A549 (cell line): ENCODE data around the gene PDIK1L. TPM values are rescaled to one million over a fixed set of nuclear protein-coding genes. Genes with fewer than 3 reads are reported as not detected.

Experiments
- ATAC-seq, 2 experiments: fragments of 200-7000 bp in 1 of 2; fragments of >200 bp in 1 of 2; cut with Nextera tagmentation in 1 of 2; cut with Tn5 transposase in 1 of 2; 3 replicates each; pipeline versions ENCODE4 v1.8.0 to v1.9.1; 2018 to 2020; ENCODE audit warnings: mild to moderate bottlenecking in 1 of 2, moderate library complexity in 1 of 2
- CTCF ChIA-PET: fragments of 300-600 bp; sonication (Branson Sonifier 250); formaldehyde crosslinking; extraction: SDS; loops from one replicate; lab custom pipeline; 2021; ENCODE audit warnings: antibody characterized with exemption, inconsistent platforms; lab: Yijun Ruan, JAX
- POLR2A ChIA-PET: fragments of 350-600 bp; formaldehyde crosslinking; extraction: SDS; loops from one replicate; lab custom pipeline; 2021; ENCODE audit warnings: antibody characterized with exemption, inconsistent platforms; lab: Yijun Ruan, JAX
- DNase-seq, 2 experiments: peaks; one replicate each; pipeline versions ENCODE4 v3.0.0 to v3.0.0-alpha.2; 2011 to 2016; ENCODE audit warnings: low read depth in 1 of 2, low spot score in 1 of 2
- FAIRE-seq: peaks from 2 replicates; lab custom pipeline; 2011; peaks lifted over from hg19 to GRCh38; lab: Jason Lieb, UNC
- H3K27ac ChIP-seq, 2 experiments: fragments of >200 bp; sonication (Bioruptor Twin); formaldehyde crosslinking; 3 replicates each; pipeline ENCODE4 v1.5.1; 2016 to 2017
- H3K4me1 ChIP-seq: fragments of >200 bp; sonication (Bioruptor Twin); formaldehyde crosslinking; 3 replicates; pipeline ENCODE4 v1.6.1; 2016
- H3K4me2 ChIP-seq: fragments of >200 bp; sonication (Bioruptor Twin); formaldehyde crosslinking; 3 replicates; pipeline ENCODE4 v1.6.1; 2016
- H3K4me3 ChIP-seq: fragments of >200 bp; sonication (Bioruptor Twin); formaldehyde crosslinking; 3 replicates; pipeline ENCODE4 v1.5.1; 2016
- H3K9me3 ChIP-seq: fragments of >200 bp; sonication (Bioruptor Twin); formaldehyde crosslinking; 3 replicates; pipeline ENCODE4 v1.6.1; 2016
- ATOH8 ChIP-seq: fragments of 250-450 bp; sonication (Bioruptor Pico); IDR thresholded peaks from 2 replicates; pipeline ENCODE4 v1.5.0; 2020; ENCODE audit warnings: low read depth, mild to moderate bottlenecking, moderate library complexity
- BHLHE40 ChIP-seq: IDR thresholded peaks from 2 replicates; pipeline ENCODE4 v1.6.1; 2012; ENCODE audit warnings: low read depth, low read length, inconsistent platforms
- CBX8 ChIP-seq: fragments of 200-600 bp; sonication (generic); IDR thresholded peaks from 2 replicates; pipeline ENCODE4 v1.6.1; 2016
- EP300 ChIP-seq, 2 experiments: fragments of >200 bp; sonication (Bioruptor Twin); formaldehyde crosslinking; IDR thresholded peaks; 2 replicates in 1 of 2; 3 replicates in 1 of 2; pipeline ENCODE4 v1.6.1; 2016 to 2017
- HDAC2 ChIP-seq: fragments of 200-600 bp; sonication (generic); IDR thresholded peaks from 2 replicates; pipeline ENCODE4 v1.6.1; 2016
- HES2 ChIP-seq: fragments of >200 bp; sonication (Bioruptor Twin); formaldehyde crosslinking; IDR thresholded peaks from 2 replicates; pipeline ENCODE4 v1.6.1; 2016
- HOXA7 ChIP-seq: fragments of 250-450 bp; sonication (Bioruptor Pico); IDR thresholded peaks from 2 replicates; pipeline ENCODE4 v1.5.0; 2020; ENCODE audit warnings: mild to moderate bottlenecking, moderate library complexity
- HOXB5 ChIP-seq: fragments of 250-450 bp; sonication (Bioruptor Pico); IDR thresholded peaks from 2 replicates; pipeline ENCODE4 v1.5.0; 2020; ENCODE audit warnings: mild to moderate bottlenecking, moderate library complexity
- JUN ChIP-seq, 2 experiments: fragments of >200 bp; sonication (Bioruptor Twin); formaldehyde crosslinking; IDR thresholded peaks; 2 replicates in 1 of 2; 3 replicates in 1 of 2; pipeline ENCODE4 v1.6.1; 2016 to 2017
- KDM5A ChIP-seq: fragments of 200-600 bp; sonication (generic); IDR thresholded peaks from 2 replicates; pipeline ENCODE4 v1.6.1; 2016; ENCODE audit warnings: antibody characterized with exemption, mild to moderate bottlenecking
- MAZ ChIP-seq: fragments of 150-350 bp; IDR thresholded peaks from 2 replicates; pipeline ENCODE4 v1.6.1; 2014; ENCODE audit warnings: antibody characterized with exemption, low read depth, low read length, borderline replicate concordance
- MYC ChIP-seq: IDR thresholded peaks from 2 replicates; pipeline ENCODE4 v1.6.1; 2012; ENCODE audit warnings: mild to moderate bottlenecking, inconsistent platforms, low read length, improper control_type of control experiment, borderline replicate concordance
- NFE2L2 ChIP-seq: fragments of 150-350 bp; conservative IDR thresholded peaks from 2 replicates; pipeline ENCODE4 v1.6.1; 2014; ENCODE audit warnings: low read length
- RCOR1 ChIP-seq: fragments of 150-350 bp; IDR thresholded peaks from 2 replicates; pipeline ENCODE4 v1.6.1; 2014; ENCODE audit warnings: antibody characterized with exemption, low read length, low read depth
- RFX5 ChIP-seq: fragments of 450-650 bp; IDR thresholded peaks from 2 replicates; pipeline ENCODE4 v1.7.1; 2014; ENCODE audit warnings: antibody characterized with exemption, mild to moderate bottlenecking, moderate library complexity
- USF2 ChIP-seq: fragments of 450-650 bp; IDR thresholded peaks from 2 replicates; pipeline ENCODE4 v1.6.1; 2014; ENCODE audit warnings: antibody characterized with exemption
- ZSCAN20 ChIP-seq: fragments of 250-450 bp; sonication (Bioruptor Pico); IDR thresholded peaks from 2 replicates; pipeline ENCODE4 v1.8.0; 2022; ENCODE audit warnings: mild to moderate bottlenecking, moderate library complexity
- WGBS: methylation state at CpG from one replicate; pipeline ENCODE4 v1.1.6; 2017; ENCODE audit errors: missing lambda C conversion rate; 5-methylcytosine and 5-hydroxymethylcytosine counted together
- polyA plus RNA-seq, 4 experiments: library from polyadenylated mRNA; depleted of rRNA in 3 of 4; stranded (reverse); fragments of >200 nt; fragmentation: RNase III in 1 of 4; extraction: RNeasy Plus Mini Kit Qiagen cat#74134 plus additional on column Dnase treatment in 1 of 4; gene quantifications; 2 replicates in 3 of 4; 3 replicates in 1 of 4; pipeline ENCODE4 v1.2.3, GENCODE V29; 2011 to 2017
- TF ChIP-seq, protein P1 (sequence below): fragments of 200-600 bp; sonication (generic); IDR thresholded peaks from 2 replicates; pipeline ENCODE4 v1.6.1; 2016; ENCODE audit warnings: antibody characterized with exemption, mild to moderate bottlenecking, moderate library complexity
- TF ChIP-seq, protein P2 (sequence below): fragments of >200 bp; sonication (Bioruptor Twin); formaldehyde crosslinking; IDR thresholded peaks from 3 replicates; pipeline ENCODE4 v1.6.1; 2016
- TF ChIP-seq, protein P3 (sequence below): fragments of >200 bp; sonication (Bioruptor Twin); formaldehyde crosslinking; IDR thresholded peaks from 3 replicates; pipeline ENCODE4 v1.5.1; 2016

PDIK1L gene
- polyA plus RNA-seq, 2 of the 4 experiments (the other 2 are of a cell fraction), result 2.3 to 4.3 TPM

- TF ChIP-seq, protein P1, sequence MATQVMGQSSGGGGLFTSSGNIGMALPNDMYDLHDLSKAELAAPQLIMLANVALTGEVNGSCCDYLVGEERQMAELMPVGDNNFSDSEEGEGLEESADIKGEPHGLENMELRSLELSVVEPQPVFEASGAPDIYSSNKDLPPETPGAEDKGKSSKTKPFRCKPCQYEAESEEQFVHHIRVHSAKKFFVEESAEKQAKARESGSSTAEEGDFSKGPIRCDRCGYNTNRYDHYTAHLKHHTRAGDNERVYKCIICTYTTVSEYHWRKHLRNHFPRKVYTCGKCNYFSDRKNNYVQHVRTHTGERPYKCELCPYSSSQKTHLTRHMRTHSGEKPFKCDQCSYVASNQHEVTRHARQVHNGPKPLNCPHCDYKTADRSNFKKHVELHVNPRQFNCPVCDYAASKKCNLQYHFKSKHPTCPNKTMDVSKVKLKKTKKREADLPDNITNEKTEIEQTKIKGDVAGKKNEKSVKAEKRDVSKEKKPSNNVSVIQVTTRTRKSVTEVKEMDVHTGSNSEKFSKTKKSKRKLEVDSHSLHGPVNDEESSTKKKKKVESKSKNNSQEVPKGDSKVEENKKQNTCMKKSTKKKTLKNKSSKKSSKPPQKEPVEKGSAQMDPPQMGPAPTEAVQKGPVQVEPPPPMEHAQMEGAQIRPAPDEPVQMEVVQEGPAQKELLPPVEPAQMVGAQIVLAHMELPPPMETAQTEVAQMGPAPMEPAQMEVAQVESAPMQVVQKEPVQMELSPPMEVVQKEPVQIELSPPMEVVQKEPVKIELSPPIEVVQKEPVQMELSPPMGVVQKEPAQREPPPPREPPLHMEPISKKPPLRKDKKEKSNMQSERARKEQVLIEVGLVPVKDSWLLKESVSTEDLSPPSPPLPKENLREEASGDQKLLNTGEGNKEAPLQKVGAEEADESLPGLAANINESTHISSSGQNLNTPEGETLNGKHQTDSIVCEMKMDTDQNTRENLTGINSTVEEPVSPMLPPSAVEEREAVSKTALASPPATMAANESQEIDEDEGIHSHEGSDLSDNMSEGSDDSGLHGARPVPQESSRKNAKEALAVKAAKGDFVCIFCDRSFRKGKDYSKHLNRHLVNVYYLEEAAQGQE, result no peak
- no peak for TF ChIP-seq HOXB5
- TF ChIP-seq MYC, result no peak
Measured at GRCh38 chr1:26094076-26094669, 17.5 kb upstream of the PDIK1L start (continued).

GRCh38 chr1:26094677-26095383 lies 16.8 kb upstream of the PDIK1L start:
- 79% methylated on average over 14 of the region's 17 CpGs for WGBS
- POLR2A ChIA-PET, result no interaction called here
- Histone ChIP-seq H3K4me2 (no peak overlapping the region), H3K27ac (no peak overlapping the region), H3K9me3 (no peaks in the 10 kb centered on the region)
- CTCF ChIA-PET, result no interaction called here
- TF ChIP-seq EP300 (IDR thresholded peaks at IDR 0.05) (no peak), NFE2L2 (no peak), MAZ (no peak), JUN (IDR thresholded peaks at IDR 0.05) (no peak), HOXB5 (no peak), HES2 (no peak), ATOH8 (CRISPR knock-in tag) (no peak), RCOR1 (no peak), USF2 (no peak), ZSCAN20 (CRISPR knock-in tag) (no peak)
- TF ChIP-seq, protein P2, sequence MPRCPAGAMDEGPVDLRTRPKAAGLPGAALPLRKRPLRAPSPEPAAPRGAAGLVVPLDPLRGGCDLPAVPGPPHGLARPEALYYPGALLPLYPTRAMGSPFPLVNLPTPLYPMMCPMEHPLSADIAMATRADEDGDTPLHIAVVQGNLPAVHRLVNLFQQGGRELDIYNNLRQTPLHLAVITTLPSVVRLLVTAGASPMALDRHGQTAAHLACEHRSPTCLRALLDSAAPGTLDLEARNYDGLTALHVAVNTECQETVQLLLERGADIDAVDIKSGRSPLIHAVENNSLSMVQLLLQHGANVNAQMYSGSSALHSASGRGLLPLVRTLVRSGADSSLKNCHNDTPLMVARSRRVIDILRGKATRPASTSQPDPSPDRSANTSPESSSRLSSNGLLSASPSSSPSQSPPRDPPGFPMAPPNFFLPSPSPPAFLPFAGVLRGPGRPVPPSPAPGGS, result no peak
- TF ChIP-seq, all 56 proteins: peak for 0
- FAIRE-seq, result no peak
- H3K4me3 ChIP-seq, result no peak overlapping the region
- ATAC-seq, result peak; percentile 39 to 42; a peak in 3 of 6 replicates
- DNase-seq, result no peak
- H3K4me1 ChIP-seq, result peaks cover 11% of the 10 kb centered on the region; the same call in 2 of the 3 replicates

DNA sequence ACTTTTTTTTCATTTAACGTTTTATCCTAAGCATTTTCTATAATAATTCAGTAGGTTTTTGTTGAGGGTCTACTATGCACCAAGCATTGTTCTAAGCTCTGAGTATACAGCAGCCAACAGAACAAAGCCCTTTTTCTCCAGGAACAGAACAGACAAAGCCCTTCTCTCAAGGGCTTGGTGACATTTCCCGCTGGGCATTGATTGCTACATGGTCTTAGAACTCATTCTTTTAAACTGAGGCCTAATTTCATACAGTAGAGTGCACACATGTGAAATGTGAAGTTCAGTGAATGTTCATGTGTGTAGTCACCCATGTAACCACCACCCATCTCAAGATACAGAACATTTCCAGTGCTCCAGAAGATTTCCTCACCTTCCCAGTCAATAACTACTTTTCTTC lies 15.2 kb upstream of the PDIK1L start:
- Histone ChIP-seq H3K27ac (no peak overlapping the region), H3K4me3 (no peak overlapping the region), H3K4me1 (peaks cover 11% of the 10 kb centered on the region; the same call in 2 of the 3 replicates), H3K9me3 (no peaks in the 10 kb centered on the region), H3K4me2 (no peak overlapping the region)
- 74% methylated on average over 2 of the region's 2 CpGs for WGBS
- DNase-seq (no peak), ATAC-seq (no peak), FAIRE-seq (no peak)
- CTCF ChIA-PET, result interaction anchor here (0.9 to 1.3 kb wide), 2 partner anchors 13 to 225 kb away, joined by 3 read pairs; no protein-coding TSS in a partner anchor
- POLR2A ChIA-PET, result no interaction called here
- TF ChIP-seq HOXA7, result no peak
- TF ChIP-seq, protein P3, sequence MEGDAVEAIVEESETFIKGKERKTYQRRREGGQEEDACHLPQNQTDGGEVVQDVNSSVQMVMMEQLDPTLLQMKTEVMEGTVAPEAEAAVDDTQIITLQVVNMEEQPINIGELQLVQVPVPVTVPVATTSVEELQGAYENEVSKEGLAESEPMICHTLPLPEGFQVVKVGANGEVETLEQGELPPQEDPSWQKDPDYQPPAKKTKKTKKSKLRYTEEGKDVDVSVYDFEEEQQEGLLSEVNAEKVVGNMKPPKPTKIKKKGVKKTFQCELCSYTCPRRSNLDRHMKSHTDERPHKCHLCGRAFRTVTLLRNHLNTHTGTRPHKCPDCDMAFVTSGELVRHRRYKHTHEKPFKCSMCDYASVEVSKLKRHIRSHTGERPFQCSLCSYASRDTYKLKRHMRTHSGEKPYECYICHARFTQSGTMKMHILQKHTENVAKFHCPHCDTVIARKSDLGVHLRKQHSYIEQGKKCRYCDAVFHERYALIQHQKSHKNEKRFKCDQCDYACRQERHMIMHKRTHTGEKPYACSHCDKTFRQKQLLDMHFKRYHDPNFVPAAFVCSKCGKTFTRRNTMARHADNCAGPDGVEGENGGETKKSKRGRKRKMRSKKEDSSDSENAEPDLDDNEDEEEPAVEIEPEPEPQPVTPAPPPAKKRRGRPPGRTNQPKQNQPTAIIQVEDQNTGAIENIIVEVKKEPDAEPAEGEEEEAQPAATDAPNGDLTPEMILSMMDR, result no peak
- TF ChIP-seq BHLHE40, result no peak
- TF ChIP-seq KDM5A, result no peak
- no peak for TF ChIP-seq CBX8
- TF ChIP-seq RFX5, result no peak
- no peak for TF ChIP-seq HDAC2
